Osteocyte (in vitro differentiated cells): Measurements from ENCODE around the gene PTGR1. TPM values are rescaled to one million over a fixed set of nuclear protein-coding genes. Genes with fewer than 3 reads are reported as not detected.

ENCODE experiments used
- DNase-seq: peaks from one replicate; pipeline ENCODE4 v3.0.0; 2021; ENCODE audit warnings: mixed read lengths; ENCODE audit not compliant: unreplicated experiment; ENCODE audit errors: extremely low spot score
- H3K27ac Mint-ChIP-seq: one replicate; pipeline ENCODE4 v1.8.0; 2021; ENCODE audit warnings: mild to moderate bottlenecking, mixed read lengths; ENCODE audit not compliant: unreplicated experiment
- H3K27me3 Mint-ChIP-seq: one replicate; pipeline ENCODE4 v1.8.0; 2021; ENCODE audit warnings: mixed read lengths; ENCODE audit not compliant: unreplicated experiment
- H3K36me3 Mint-ChIP-seq: one replicate; pipeline ENCODE4 v1.8.0; 2021; ENCODE audit warnings: mixed read lengths; ENCODE audit not compliant: unreplicated experiment
- H3K4me1 Mint-ChIP-seq: one replicate; pipeline ENCODE4 v1.8.0; 2021; ENCODE audit warnings: mixed read lengths; ENCODE audit not compliant: unreplicated experiment
- H3K4me3 Mint-ChIP-seq: one replicate; pipeline ENCODE4 v1.8.0; 2021; ENCODE audit warnings: mild to moderate bottlenecking, moderate library complexity, mixed read lengths; ENCODE audit not compliant: unreplicated experiment
- H3K9me3 Mint-ChIP-seq: one replicate; pipeline ENCODE4 v1.8.0; 2021; ENCODE audit warnings: mixed read lengths; ENCODE audit not compliant: unreplicated experiment
- CTCF ChIP-seq: fragments of 200-600 bp; sonication (generic); IDR thresholded peaks from 2 replicates; pipeline ENCODE4 v1.5.0; 2021; ENCODE audit warnings: antibody characterized with exemption, mild to moderate bottlenecking, moderate library complexity
- total RNA-seq: library from RNA; stranded (reverse); gene quantifications from 2 replicates; pipeline ENCODE4 v1.2.1, GENCODE V29; 2021

The PTGR1 gene
- total RNA-seq, 1 donor from 2014 or later: 16.5 TPM

GRCh38 chr9:111603041-111603440, 3.6 kb upstream of the PTGR1 start:
- no peak for TF ChIP-seq CTCF
- no peak for DNase-seq
- Mint-ChIP-seq H3K9me3 (no peaks in the 10 kb centered on the region), H3K4me1 (peaks cover 13% of the 10 kb centered on the region), H3K4me3 (no peak overlapping the region), H3K27ac (no peak overlapping the region), H3K27me3 (peaks cover 3% of the 10 kb centered on the region), H3K36me3 (no peaks in the 10 kb centered on the region)

GRCh38 chr9:111601237-111602018, 2.0 kb upstream of the PTGR1 start:
- TF ChIP-seq CTCF: no peak
- no peak overlapping the region for H3K4me3 Mint-ChIP-seq
- DNase-seq: no peak
- H3K27ac Mint-ChIP-seq: no peak overlapping the region
- peaks cover 3% of the 10 kb centered on the region for H3K27me3 Mint-ChIP-seq
- H3K9me3 Mint-ChIP-seq: peaks cover 6% of the 10 kb centered on the region
- no peaks in the 10 kb centered on the region for H3K36me3 Mint-ChIP-seq
- H3K4me1 Mint-ChIP-seq: peaks cover 19% of the 10 kb centered on the region

- H3K9me3 Mint-ChIP-seq: peaks cover 6% of the 10 kb centered on the region
These were observed 502 bp upstream of the PTGR1 start for GRCh38 chr9:111599955-111600343.

GRCh38 chr9:111598733-111599091, 735 bp downstream of the PTGR1 start:
- no peak for DNase-seq
- Mint-ChIP-seq H3K27ac (peak overlapping the region; percentile 57), H3K4me1 (peaks cover 19% of the 10 kb centered on the region), H3K36me3 (peaks cover 7% of the 10 kb centered on the region), H3K9me3 (peaks cover 6% of the 10 kb centered on the region), H3K27me3 (no peaks in the 10 kb centered on the region), H3K4me3 (peak overlapping the region; percentile 92)
- no peak for TF ChIP-seq CTCF

More at GRCh38 chr9:111599955-111600343, 502 bp upstream of the PTGR1 start:
- Mint-ChIP-seq H3K4me3 (peak overlapping the region; percentile 92), H3K27me3 (no peaks in the 10 kb centered on the region), H3K36me3 (peaks cover 4% of the 10 kb centered on the region), H3K27ac (peak overlapping the region; percentile 85), H3K4me1 (peaks cover 19% of the 10 kb centered on the region)
- DNase-seq: no peak
- TF ChIP-seq CTCF: no peak

GRCh38 chr9:111597852-111598732, 1.4 kb downstream of the PTGR1 start:
- H3K27me3 Mint-ChIP-seq: no peaks in the 10 kb centered on the region
- DNase-seq: no peak
- peaks cover 13% of the 10 kb centered on the region for H3K36me3 Mint-ChIP-seq

More at GRCh38 chr9:111597852-111598732, 1.4 kb downstream of the PTGR1 start:
- TF ChIP-seq CTCF: peak; percentile 66
- Mint-ChIP-seq H3K9me3 (peaks cover 6% of the 10 kb centered on the region), H3K27ac (peak overlapping the region; percentile 57), H3K4me1 (peaks cover 19% of the 10 kb centered on the region), H3K4me3 (peak overlapping the region; percentile 92)
